HEK293 (cell line): ENCODE data around the gene PNKD.

Experiments
- ELK4 ChIP-seq: IDR thresholded peaks from 2 replicates; pipeline ENCODE4 v1.6.1; 2011; ENCODE audit warnings: mild to moderate bottlenecking, low read depth, low read length, borderline replicate concordance
- MEIS1 ChIP-seq: sonication (generic); formaldehyde crosslinking; IDR thresholded peaks from 2 replicates; pipeline ENCODE4 v1.8.1; 2022; ENCODE audit warnings: missing genetic modification reagents, mild to moderate bottlenecking, borderline replicate concordance
- SP7 ChIP-seq: fragments of 450-650 bp; formaldehyde crosslinking; IDR thresholded peaks from 2 replicates; pipeline ENCODE4 v1.5.1; 2016; ENCODE audit warnings: missing biosample characterization, missing genetic modification characterization
- ZBTB21 ChIP-seq: fragments of 450-650 bp; formaldehyde crosslinking; IDR thresholded peaks from 2 replicates; pipeline ENCODE4 v1.5.1; 2017; ENCODE audit warnings: missing biosample characterization, missing genetic modification characterization
- ZFP3 ChIP-seq: fragments of 450-650 bp; formaldehyde crosslinking; IDR thresholded peaks from 2 replicates; pipeline ENCODE4 v1.5.1; 2016; ENCODE audit warnings: low read depth, missing biosample characterization, missing genetic modification characterization
- ZFP37 ChIP-seq: fragments of 450-650 bp; formaldehyde crosslinking; IDR thresholded peaks from 2 replicates; pipeline ENCODE4 v1.5.1; 2016; ENCODE audit warnings: missing biosample characterization, missing genetic modification characterization
- ZNF121 ChIP-seq: fragments of 450-650 bp; formaldehyde crosslinking; IDR thresholded peaks from 2 replicates; pipeline ENCODE4 v1.5.1; 2016; ENCODE audit warnings: missing biosample characterization, missing genetic modification characterization
- ZNF169 ChIP-seq: fragments of 450-650 bp; formaldehyde crosslinking; IDR thresholded peaks from 2 replicates; pipeline ENCODE4 v1.5.1; 2016; ENCODE audit warnings: missing biosample characterization, missing genetic modification characterization
- ZNF19 ChIP-seq: fragments of 450-650 bp; formaldehyde crosslinking; IDR thresholded peaks from 2 replicates; pipeline ENCODE4; 2016; ENCODE audit warnings: missing biosample characterization, missing genetic modification characterization, low read depth
- ZNF223 ChIP-seq: fragments of 450-650 bp; formaldehyde crosslinking; IDR thresholded peaks from 2 replicates; pipeline ENCODE4 v1.5.1; 2016; ENCODE audit warnings: missing biosample characterization, missing genetic modification characterization
- ZNF274 ChIP-seq, 2 experiments: fragments of 200-500 bp in 1 of 2; fragments of 450-650 bp in 1 of 2; sonication (Bioruptor generic) in 1 of 2; formaldehyde crosslinking in 1 of 2; IDR thresholded peaks; 2 replicates each; pipeline versions ENCODE4 v1.5.1 to v1.6.1; 2014 to 2016; ENCODE audit warnings: borderline replicate concordance in 1 of 2, inconsistent platforms in 1 of 2, low read length in 1 of 2, missing biosample characterization in 1 of 2, missing genetic modification characterization in 1 of 2
- ZNF280C ChIP-seq: fragments of 450-650 bp; formaldehyde crosslinking; IDR thresholded peaks from 2 replicates; pipeline ENCODE4 v1.5.1; 2016; ENCODE audit warnings: missing biosample characterization, missing genetic modification characterization
- ZNF324 ChIP-seq: fragments of 450-650 bp; formaldehyde crosslinking; IDR thresholded peaks from 2 replicates; pipeline ENCODE4 v1.5.1; 2016; ENCODE audit warnings: missing biosample characterization, missing genetic modification characterization
- ZNF354C ChIP-seq: fragments of 450-650 bp; formaldehyde crosslinking; IDR thresholded peaks from 2 replicates; pipeline ENCODE4 v1.5.1; 2016; ENCODE audit warnings: missing biosample characterization, missing genetic modification characterization, low read depth, borderline replicate concordance
- ZNF510 ChIP-seq: fragments of 450-650 bp; formaldehyde crosslinking; IDR thresholded peaks from 2 replicates; pipeline ENCODE4 v1.5.1; 2018; ENCODE audit warnings: mild to moderate bottlenecking, missing genetic modification characterization, missing biosample characterization; ENCODE audit not compliant: insufficient replicate concordance
- ZNF514 ChIP-seq: fragments of 450-650 bp; formaldehyde crosslinking; IDR thresholded peaks from 2 replicates; pipeline ENCODE4 v1.5.1; 2016; ENCODE audit warnings: missing biosample characterization, missing genetic modification characterization
- ZNF544 ChIP-seq: fragments of 450-650 bp; formaldehyde crosslinking; IDR thresholded peaks from 2 replicates; pipeline ENCODE4 v1.5.0; 2017; ENCODE audit warnings: missing biosample characterization, missing genetic modification characterization
- ZNF549 ChIP-seq: fragments of 450-650 bp; IDR thresholded peaks from 2 replicates; pipeline ENCODE4 v1.5.1; 2018; ENCODE audit warnings: missing biosample characterization, missing genetic modification characterization, mild to moderate bottlenecking, inconsistent platforms, moderate library complexity
- ZNF558 ChIP-seq: fragments of 450-650 bp; formaldehyde crosslinking; IDR thresholded peaks from 2 replicates; pipeline ENCODE4 v1.5.1; 2016; ENCODE audit warnings: missing biosample characterization, missing genetic modification characterization
- TF ChIP-seq, protein P1 (sequence below): fragments of 450-650 bp; formaldehyde crosslinking; IDR thresholded peaks from 2 replicates; pipeline ENCODE4 v1.5.1; 2017; ENCODE audit warnings: missing biosample characterization, missing genetic modification characterization
- TF ChIP-seq, protein P2 (sequence below): fragments of 450-650 bp; formaldehyde crosslinking; IDR thresholded peaks from 2 replicates; pipeline ENCODE4 v1.5.1; 2016; ENCODE audit warnings: missing biosample characterization, missing genetic modification characterization
- TF ChIP-seq, protein P3 (sequence below): fragments of 450-650 bp; formaldehyde crosslinking; IDR thresholded peaks from 2 replicates; pipeline ENCODE4 v1.5.1; 2016; ENCODE audit warnings: missing biosample characterization, missing genetic modification characterization, borderline replicate concordance
- TF ChIP-seq, protein P4 (sequence below): fragments of 450-650 bp; formaldehyde crosslinking; IDR thresholded peaks from 2 replicates; pipeline ENCODE4 v1.5.1; 2016; ENCODE audit warnings: missing biosample characterization, missing genetic modification characterization

PNKD gene

GRCh38 chr2:218323526-218324472 lies 53.5 kb downstream of the PNKD start (continued):
- TF ChIP-seq ZNF121 (tag by site-specific recombination) (no peak), ZNF544 (tag by site-specific recombination) (no peak), ZNF169 (tag by site-specific recombination) (no peak), ZNF558 (no peak), ZNF514 (no peak), SP7 (peak; percentile 83), ZNF324 (tag by site-specific recombination) (no peak), ZNF510 (tag by site-specific recombination) (no peak), ZNF274 (IDR thresholded peaks at IDR 0.05; ENCODE audit: low read length) (no peak), ZNF274 (tag by site-specific recombination; IDR thresholded peaks at IDR 0.05; ENCODE audit: borderline replicate concordance) (no peak), ZBTB21 (tag by site-specific recombination) (no peak), ZNF19 (tag by site-specific recombination) (no peak), ZFP37 (tag by site-specific recombination) (no peak), ZNF354C (tag by site-specific recombination) (no peak), ZNF280C (no peak), ELK4 (no peak), ZNF223 (tag by site-specific recombination) (no peak), ZFP3 (tag by site-specific recombination) (no peak), MEIS1 (CRISPR knock-in tag) (no peak), ZNF549 (tag by site-specific recombination) (no peak)
- TF ChIP-seq, protein P1, sequence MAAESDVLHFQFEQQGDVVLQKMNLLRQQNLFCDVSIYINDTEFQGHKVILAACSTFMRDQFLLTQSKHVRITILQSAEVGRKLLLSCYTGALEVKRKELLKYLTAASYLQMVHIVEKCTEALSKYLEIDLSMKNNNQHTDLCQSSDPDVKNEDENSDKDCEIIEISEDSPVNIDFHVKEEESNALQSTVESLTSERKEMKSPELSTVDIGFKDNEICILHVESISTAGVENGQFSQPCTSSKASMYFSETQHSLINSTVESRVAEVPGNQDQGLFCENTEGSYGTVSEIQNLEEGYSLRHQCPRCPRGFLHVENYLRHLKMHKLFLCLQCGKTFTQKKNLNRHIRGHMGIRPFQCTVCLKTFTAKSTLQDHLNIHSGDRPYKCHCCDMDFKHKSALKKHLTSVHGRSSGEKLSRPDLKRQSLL (tag by site-specific recombination) = no peak
- TF ChIP-seq, protein P2, sequence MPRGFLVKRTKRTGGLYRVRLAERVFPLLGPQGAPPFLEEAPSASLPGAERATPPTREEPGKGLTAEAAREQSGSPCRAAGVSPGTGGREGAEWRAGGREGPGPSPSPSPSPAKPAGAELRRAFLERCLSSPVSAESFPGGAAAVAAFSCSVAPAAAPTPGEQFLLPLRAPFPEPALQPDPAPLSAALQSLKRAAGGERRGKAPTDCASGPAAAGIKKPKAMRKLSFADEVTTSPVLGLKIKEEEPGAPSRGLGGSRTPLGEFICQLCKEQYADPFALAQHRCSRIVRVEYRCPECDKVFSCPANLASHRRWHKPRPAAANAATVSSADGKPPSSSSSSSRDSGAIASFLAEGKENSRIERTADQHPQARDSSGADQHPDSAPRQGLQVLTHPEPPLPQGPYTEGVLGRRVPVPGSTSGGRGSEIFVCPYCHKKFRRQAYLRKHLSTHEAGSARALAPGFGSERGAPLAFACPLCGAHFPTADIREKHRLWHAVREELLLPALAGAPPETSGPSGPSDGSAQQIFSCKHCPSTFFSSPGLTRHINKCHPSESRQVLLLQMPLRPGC = no peak
- TF ChIP-seq, protein P3, sequence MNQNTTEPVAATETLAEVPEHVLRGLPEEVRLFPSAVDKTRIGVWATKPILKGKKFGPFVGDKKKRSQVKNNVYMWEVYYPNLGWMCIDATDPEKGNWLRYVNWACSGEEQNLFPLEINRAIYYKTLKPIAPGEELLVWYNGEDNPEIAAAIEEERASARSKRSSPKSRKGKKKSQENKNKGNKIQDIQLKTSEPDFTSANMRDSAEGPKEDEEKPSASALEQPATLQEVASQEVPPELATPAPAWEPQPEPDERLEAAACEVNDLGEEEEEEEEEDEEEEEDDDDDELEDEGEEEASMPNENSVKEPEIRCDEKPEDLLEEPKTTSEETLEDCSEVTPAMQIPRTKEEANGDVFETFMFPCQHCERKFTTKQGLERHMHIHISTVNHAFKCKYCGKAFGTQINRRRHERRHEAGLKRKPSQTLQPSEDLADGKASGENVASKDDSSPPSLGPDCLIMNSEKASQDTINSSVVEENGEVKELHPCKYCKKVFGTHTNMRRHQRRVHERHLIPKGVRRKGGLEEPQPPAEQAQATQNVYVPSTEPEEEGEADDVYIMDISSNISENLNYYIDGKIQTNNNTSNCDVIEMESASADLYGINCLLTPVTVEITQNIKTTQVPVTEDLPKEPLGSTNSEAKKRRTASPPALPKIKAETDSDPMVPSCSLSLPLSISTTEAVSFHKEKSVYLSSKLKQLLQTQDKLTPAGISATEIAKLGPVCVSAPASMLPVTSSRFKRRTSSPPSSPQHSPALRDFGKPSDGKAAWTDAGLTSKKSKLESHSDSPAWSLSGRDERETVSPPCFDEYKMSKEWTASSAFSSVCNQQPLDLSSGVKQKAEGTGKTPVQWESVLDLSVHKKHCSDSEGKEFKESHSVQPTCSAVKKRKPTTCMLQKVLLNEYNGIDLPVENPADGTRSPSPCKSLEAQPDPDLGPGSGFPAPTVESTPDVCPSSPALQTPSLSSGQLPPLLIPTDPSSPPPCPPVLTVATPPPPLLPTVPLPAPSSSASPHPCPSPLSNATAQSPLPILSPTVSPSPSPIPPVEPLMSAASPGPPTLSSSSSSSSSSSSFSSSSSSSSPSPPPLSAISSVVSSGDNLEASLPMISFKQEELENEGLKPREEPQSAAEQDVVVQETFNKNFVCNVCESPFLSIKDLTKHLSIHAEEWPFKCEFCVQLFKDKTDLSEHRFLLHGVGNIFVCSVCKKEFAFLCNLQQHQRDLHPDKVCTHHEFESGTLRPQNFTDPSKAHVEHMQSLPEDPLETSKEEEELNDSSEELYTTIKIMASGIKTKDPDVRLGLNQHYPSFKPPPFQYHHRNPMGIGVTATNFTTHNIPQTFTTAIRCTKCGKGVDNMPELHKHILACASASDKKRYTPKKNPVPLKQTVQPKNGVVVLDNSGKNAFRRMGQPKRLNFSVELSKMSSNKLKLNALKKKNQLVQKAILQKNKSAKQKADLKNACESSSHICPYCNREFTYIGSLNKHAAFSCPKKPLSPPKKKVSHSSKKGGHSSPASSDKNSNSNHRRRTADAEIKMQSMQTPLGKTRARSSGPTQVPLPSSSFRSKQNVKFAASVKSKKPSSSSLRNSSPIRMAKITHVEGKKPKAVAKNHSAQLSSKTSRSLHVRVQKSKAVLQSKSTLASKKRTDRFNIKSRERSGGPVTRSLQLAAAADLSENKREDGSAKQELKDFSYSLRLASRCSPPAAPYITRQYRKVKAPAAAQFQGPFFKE (tag by site-specific recombination) = no peak
- TF ChIP-seq, protein P4, sequence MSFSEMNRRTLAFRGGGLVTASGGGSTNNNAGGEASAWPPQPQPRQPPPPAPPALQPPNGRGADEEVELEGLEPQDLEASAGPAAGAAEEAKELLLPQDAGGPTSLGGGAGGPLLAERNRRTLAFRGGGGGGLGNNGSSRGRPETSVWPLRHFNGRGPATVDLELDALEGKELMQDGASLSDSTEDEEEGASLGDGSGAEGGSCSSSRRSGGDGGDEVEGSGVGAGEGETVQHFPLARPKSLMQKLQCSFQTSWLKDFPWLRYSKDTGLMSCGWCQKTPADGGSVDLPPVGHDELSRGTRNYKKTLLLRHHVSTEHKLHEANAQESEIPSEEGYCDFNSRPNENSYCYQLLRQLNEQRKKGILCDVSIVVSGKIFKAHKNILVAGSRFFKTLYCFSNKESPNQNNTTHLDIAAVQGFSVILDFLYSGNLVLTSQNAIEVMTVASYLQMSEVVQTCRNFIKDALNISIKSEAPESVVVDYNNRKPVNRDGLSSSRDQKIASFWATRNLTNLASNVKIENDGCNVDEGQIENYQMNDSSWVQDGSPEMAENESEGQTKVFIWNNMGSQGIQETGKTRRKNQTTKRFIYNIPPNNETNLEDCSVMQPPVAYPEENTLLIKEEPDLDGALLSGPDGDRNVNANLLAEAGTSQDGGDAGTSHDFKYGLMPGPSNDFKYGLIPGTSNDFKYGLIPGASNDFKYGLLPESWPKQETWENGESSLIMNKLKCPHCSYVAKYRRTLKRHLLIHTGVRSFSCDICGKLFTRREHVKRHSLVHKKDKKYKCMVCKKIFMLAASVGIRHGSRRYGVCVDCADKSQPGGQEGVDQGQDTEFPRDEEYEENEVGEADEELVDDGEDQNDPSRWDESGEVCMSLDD = peak; percentile 37; the same call in 1 of the 2 replicates
